ENCODE measurements around the gene SSC4D.
"Not testable (repeated sequence)": the region's sequence is repeated elsewhere in the genome, so short reads cannot be mapped to it uniquely, and the experiment has no call there.

Gene SSC4D

DNA sequence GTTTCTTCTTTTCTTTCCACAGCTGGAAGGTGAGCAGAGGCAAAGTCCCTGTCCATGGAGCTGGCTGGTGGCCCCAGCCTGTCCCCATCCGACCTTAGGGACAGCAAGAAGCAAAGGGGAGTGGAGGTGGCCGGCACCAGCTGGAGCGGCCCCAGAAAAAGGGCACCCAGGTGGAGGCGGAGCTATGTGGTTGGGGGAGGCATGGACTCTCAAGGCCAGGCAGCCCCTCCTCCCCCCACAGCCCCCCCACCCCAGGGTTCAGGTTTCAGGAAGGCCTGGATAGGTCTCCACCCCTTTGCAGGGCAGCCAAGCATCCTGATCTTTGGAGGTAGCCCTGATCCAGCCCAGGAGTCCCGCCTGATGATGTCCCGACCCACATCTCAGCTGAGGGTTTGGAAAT lies at the start of gene SSC4D:
Gene SSC4D, minus strand, starts transcription at position 161 of the 400 bp plus-strand sequence. CDS start 5,258 bp downstream, outside the sequence.
- DNase-seq = no peak

DNA sequence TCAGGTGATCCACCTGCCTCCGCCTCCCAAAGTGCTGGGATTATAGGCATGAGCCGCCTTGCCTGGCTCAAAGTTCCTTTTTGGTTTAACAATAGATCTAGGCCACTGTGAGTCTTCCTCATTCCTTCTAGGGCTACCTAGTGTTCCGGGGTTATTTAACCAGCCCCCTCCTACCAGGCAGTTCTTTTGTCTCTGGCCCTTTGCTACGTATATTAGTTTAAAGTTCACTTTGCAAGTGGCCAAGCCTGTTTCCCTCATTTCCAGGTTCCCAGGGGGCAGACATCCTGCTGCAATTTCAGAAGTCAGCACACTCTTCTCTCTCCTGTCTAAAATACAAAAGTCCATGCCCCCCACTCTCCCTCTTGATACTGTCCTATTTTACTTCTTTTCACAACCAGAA lies 49.0 kb upstream of the SSC4D start:
- not testable (repeated sequence) for DNase-seq

DNA sequence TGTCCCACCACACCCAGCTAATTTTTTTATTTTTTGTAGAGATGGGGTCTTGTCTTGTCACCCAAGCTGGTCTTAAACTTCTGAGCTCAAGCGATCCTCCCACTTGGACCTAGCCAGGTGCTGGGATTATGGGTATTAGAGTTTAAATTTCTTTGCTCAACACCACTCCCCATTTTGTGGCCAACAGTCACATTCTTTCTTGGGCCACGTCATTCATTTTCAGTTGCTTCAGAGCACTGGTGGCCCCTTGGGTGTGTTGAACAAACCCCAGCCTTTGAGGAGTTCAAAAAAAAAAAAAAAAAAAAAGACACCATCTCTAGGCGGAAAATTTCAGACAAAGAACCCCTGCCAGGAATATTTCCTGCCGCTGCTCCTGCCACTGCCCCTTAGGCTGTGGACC lies 47.5 kb upstream of the SSC4D start:
- DNase-seq = not testable (repeated sequence)

DNA sequence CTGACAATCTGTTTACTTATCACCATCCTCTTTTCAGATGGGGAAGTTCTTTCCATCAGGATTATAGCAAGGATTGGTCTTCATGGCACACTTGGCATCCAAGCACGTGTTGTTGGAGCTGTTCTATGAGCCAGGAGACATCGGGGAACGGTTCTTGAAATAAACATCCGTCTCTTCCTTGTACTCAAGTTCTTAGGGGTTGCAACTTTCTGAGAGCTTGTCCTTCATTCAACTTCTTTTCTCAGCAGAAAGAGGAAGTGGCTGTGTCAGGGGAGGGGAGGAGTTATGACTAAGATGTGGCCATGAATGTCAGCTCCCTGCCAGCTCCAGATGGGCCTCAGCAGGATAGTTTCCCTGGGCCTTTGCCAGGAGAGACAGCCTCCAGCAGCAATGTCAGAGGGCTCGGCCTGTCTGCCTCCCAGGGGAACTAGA lies 36.1 kb upstream of the SSC4D start:
- DNase-seq = not testable (repeated sequence)

DNA sequence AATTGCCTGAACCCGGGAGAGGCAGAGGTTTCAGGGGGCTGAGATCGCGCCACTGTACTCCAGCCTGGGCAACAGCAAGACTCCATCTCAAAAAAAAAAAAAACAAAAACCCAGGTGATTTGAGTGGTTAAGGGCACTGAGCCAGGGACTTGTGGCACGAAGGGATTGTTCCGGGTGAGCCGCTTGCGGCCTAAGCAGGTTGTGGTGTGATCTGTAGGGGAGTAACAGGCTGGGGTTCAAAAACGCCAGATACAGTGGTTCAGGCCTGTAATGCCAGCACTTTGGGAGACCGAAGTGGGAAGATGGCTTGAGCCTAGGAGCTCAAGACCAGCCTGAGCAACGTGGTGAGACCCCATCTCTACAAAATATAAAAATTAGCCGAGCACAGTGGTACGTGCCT lies 34.3 kb upstream of the SSC4D start:
- DNase-seq = not testable (repeated sequence)

DNA sequence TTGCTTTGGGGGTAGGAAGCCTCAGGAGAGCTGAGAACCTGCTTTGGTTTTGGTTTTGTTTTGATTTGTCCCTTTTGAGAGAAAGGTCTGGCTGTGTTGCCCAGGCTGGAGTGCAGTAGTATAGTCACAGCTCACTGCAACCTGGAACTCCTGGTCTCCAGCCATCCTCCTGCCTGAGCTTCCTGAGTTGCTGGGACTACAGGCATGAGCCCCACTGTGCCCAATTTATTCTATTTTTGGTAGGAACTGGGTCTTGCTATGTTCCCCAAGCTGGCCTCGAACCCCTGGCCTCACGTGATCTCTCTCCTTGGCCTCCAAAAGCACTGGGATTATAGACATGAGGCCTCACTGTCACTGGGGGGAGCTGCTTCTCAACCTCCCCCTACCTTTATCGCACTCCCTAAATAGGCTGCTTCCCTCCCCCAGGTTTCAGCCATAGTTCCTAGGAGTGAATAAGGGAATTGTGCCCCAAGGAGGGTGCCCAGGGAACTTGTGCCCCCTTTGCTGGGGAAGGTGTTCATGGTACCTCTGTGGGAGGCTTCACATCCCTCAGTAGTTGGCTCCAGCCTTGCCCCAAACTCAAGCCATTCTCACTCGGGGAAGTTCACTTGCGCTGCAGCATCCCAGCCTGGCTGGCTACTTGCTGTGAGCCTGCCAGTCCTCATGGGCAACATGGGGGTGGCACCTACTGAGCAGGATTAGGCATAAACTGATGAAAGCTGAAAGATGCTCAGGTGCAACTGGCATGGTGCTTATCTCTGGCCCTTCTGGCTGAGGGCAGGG lies 33.4 kb upstream of the SSC4D start:
- DNase-seq = not testable (repeated sequence)

DNA sequence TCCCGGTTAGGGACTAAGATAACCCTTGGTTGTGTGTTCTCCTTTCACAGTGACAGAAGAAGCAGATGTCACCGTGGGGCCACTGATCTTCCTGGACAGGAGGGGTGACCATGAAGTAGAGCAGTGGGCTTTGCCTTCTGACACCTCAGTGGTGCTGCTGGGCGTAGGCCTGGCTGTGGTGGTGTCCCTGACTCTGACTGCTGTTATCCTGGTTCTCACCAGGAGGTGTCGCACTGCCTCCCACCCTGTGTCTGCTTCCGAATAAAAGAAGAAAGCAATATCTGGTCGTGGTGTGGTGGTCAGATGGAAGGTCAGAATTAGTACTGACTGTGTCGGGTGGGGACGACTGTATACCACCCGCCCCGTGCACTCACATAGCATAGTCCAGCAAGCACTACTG lies 32.3 kb upstream of the SSC4D start:
- DNase-seq = not testable (repeated sequence)

DNA sequence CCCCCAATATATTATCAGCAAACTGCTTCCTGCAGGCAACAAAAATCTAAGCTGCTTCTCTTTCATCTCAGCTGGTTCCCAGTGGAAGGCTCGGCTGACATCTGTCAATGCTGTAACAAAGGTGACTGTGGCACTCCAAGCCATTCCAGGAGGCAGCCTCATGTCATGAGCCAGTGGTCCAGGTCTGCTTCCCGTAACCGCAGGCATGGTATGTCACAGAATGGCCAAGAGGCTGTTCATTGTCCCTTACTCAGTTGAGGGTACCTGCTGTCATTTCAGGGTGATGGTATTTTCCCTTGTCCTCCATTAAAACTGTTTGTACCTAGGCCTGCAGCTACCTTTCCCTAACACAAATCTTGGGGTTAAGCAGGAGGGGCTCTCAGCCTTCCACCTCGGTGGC lies 30.9 kb upstream of the SSC4D start:
- not testable (repeated sequence) for DNase-seq

DNA sequence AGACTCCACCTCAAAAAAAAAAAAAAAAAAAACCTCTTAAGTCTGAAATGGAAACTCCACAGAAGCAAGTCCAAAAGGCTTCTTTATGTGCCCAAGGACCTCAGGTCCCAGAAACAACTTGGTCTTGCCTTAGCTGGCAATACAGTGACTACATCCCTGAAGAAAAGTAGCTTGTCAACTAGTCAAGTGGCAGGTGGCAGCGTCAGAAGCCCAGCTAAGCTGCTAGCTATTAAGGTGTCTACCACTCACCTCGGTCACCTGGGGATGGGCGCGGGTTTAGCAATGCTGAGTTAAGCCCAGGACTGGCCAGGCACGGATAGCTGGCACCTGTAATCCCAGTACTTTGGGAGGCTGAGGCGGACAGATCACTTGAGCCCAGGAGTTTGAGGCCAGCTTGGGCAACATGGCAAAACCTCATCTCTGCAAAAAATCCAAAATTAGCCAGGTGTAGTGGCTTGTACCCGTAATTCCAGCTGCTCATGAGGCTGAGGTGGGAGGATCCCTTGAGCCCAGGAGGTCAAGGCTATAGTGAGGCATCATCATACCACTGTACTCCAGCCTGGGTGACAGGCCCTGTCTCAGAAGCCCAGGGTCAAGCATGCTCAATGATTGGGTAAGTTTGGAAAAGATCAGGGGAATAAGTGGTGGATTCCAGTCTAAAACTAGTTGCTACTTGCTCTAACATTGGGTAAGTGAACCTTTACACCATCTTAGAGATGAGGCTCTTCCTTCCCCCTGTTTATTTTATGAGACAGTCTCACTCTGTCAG lies 29.8 kb upstream of the SSC4D start:
- DNase-seq = not testable (repeated sequence)

DNA sequence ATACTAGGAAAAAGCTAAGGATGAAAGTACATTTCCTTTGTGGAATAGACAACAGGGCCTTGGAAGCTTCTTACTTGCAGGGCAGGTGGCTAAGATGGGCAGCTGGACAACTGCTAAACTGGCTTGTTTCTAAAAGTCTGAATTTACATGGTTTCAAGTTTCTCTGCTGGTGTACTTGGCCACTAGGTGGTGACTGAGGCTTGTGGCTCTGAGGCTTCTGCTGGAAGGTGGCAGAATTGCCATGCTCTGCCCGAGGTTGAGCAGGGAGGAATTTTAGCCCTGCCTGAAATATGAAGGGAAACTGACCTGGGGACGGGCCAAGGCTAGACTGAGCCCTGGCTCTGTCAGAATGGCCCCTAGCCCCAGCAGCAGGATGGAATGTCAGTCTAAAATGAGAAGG lies 28.4 kb upstream of the SSC4D start:
- DNase-seq = peak; percentile 13

DNA sequence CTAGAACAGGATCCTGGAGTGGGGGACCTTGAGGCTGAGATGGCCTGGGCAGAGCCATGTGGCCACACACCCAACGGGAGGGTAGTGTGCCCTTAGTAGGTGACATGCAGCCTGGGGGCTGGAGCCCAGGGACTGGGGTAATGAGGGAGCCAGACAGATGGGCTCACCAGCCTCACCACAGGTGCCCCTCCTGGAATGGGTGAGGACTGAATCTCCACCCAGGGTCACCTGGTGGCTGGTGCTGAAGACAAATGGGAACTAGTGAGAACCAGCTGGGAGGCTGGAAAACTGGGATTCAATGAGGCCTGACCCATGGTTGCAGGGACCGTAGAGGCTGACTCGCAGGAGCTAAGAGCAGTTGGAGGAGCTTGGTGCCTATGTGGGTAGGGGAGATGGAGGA lies 21.3 kb upstream of the SSC4D start:
- no peak for DNase-seq

DNA sequence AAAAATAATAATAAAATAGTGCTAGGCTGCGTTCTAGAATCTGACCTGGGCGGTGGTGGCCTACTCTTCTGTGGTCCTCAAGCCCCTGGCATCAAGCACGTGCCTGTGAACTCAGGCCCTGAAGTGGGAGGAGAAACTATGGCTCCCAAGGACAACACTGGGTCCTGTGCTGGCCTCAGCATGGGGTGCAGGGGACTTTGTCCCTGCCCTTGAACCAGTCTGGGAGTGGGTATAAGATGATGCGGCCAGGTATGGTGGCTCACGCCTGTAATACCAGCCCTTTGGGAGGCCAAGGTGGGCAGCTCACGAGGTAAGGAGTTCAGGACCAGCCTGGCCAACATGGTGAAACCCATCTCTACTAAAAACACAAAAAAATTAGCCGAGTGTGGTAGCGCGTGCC lies 20.7 kb upstream of the SSC4D start:
- DNase-seq = no peak

DNA sequence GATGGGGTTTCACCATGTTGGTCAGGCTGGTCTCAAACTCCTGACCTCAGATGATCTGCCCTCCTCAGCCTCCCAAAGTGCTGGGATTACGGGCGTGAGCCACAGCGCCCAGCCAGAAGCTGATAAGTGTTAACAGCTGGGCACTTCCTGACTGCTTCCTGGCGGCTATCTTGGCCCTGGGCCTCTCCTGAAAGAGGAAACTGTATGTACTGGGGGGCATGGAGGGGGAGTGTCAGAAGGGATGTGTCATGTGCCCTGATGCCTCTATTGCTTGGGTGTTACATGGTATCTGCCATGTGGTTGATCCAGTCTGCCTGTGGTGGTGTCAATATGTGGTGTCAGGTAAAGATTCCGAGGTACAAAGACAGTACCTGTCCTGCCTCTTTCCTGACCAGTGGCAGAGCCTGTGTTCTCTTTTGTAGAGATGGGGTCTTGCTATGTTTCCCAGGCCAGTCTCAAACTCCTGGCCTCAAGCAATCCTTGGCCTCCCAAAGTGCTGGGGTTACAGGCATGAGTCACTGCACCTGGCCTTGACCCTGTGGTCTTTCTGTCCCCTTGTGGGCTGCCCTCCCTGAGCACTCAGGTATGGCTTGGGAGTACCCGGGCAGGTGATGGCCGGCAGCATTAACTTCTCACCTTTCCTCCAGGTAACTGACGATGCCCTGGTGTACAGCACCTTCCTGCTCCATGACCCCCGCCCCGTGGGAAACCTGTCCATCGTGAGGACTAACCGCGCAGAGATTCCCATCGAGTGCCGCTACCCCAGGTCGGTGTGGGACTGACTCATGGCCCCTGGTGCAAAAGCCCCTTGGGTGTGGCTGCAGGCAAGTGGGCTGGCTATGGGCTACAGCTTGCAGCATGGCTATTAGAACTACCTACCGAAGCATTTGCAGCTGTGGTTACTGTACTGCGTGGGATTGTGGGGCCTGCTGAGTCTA lies 19.6 kb upstream of the SSC4D start:
- no peak for DNase-seq

DNA sequence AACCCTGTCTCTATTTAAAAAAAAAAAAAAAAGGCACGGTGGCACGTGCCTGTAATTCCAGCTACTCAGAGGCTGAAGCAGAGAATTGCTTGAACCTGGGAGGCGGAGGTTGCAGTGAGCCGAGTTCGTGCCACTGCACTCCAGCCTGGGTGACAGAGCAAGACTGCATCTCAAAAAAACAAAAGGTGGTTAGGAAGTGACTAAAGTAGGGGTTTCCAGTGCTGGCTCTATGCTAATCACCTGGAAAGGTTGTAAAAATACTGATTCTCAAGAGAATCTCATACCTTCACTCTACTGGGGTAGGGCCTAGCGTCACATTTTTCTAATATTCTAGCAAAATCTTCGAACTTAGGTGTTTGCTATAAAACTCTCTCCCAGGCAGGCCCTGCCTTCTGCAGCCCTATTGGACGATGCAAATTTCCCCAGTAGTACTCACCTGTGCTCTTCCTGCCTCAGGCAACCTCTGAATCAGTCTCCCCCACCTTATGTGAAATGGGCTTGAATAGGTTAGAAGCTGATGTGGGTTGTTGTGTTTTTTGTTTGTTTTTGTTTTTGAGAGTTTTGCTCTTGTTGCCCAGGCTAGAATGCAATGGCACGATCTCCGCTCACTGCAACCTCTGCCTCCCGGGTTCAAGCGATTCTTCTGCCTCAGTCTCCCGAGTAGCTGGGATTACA lies 18.8 kb upstream of the SSC4D start:
- DNase-seq = no peak

DNA sequence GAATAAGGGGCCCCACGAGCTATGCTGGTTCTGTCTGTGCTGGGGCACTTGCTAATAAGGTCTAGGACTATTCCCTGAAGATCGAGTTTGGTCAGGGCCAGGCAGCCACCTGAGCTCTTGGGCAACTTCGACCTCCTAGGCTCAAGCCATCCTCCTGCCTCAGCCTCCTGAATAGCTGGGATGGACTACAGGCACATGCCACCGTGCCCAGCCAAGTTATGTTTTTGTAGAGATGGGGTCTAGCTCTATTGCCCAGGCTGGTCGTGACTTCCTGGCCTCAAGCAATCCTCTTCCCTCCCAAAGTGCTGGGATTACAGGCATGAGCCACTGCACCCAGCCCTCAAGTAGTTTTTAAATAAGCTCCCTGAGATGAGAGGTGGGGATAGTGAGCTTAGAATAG lies 18.1 kb upstream of the SSC4D start:
- no peak for DNase-seq

DNA sequence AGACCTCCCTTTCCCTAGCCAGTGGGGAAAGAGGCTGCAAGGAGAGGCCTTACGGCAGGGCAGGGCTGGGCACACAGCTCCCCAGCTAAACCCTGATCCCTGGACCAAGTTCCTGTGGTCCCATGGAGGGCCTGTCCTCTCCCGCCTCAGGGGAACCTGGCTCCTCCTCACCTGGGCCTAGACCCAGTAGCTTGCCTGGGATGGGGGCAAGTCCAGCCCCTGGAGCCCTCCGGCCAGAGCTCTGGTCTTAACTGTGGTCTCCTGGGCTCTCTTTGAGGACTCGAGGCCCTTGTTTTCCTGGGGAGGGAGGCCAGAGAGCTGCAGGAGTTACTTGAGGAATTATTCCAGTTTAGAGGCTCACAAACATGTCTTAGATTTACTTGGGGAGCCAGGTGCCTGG lies 16.7 kb upstream of the SSC4D start:
- DNase-seq = no peak

DNA sequence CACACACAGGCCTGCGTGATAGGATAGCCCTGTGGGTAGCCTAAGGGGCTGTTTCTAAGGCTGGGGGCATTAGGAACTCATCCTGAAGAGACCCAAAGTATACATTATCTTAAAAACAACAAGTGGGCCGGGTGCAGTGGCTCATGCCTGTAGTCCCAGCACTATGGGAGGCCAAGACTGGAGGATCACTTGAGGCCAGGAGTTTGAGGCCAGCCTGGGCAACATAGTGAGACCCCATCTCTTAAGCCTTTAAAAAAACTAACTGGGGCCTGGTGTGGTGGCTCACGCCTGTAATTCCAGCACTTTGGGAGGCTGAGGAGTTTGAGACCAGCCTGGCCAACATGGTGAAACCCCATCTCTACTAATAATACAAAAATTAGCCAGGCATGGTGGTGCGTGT lies 16.1 kb upstream of the SSC4D start:
- DNase-seq = not testable (repeated sequence)

DNA sequence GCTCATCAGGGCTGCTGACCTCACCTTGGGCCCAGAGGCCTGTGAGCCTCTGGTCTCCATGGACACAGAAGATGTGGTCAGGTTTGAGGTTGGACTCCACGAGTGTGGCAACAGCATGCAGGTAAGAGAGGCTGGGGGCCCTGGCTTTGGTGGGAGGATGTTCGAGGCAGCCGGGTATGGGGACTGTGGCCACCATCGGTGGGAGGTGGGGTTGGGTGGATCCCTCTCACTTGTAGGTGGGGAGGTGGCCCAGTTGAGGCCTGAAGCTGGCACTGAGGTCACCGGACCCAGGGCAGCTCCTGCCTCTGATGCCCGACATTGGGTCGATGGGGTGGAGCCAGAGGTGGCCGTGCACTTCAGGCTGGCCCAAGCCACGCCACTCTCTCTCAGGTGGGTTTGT lies 15.7 kb upstream of the SSC4D start:
- no peak for DNase-seq

DNA sequence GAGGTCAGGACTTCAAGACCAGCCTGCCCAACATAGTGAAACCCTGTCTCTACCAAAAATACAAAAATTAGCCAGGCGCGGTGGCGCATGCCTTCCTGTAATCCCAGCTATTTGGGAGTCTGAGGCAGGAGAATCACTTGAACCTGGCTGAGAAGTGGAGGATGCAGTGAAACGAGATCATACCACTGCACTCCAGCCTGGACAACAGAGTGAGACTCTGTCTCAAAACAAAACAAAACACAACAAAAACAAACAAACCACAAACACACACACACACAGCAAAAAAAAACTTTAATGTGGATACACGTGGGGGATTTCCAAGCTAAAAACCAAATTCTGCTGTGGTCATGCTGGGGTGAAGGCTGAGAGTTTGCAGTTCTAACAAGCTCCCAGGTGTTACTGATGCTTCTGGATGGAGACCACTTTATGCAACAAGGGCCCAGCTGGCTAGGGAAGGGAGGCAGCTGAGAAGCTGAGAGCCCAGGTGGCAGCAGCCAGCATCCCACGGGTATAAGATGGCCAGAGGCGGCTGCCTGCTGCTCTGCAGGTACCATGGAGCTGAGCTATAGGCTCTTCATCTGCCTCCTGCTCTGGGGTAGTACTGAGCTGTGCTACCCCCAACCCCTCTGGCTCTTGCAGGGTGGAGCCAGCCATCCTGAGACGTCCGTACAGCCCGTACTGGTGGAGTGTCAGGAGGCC lies 15.1 kb upstream of the SSC4D start, which contains the start of gene ZP3:
Gene ZP3, plus strand, starts transcription at position 538 of the 699 bp plus-strand sequence. Its CDS starts 15 bp downstream, at position 553.
- DNase-seq = no peak

DNA sequence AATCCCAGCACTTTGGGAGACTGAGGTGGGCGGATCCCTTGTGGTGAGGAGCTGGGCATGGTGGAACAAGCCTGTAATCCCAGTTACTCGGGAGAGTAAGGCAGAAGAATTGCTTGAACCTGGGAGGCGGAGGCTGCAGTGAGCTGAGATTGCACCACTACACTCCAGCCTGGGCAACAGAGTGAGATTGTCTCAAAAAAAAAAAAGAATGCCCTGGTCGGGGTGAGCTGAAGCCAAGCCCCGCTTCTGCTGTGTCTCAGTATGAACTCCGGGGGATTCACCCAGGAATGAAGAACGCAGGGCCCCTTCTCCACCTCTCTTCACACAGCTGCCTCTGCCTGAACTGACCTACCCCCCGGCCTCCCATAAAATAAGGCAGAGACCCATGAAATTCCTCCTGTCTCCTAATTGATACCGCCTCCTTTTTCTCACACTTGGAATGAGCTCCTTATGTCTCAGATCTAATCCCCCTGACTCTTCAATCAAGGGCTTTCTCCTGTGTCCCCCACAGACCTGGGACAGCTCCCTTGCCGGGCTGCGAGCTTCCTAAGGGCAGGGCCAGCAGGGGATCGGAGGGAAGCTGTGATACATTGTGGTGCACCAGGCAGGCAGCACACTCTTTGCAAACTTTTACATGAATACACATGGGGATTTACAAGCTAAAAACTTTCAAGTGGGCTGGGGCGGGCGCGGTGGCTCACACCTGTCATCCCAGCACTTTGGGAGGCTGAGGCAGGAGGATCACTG lies 14.3 kb upstream of the SSC4D start:
- no peak for DNase-seq

DNA sequence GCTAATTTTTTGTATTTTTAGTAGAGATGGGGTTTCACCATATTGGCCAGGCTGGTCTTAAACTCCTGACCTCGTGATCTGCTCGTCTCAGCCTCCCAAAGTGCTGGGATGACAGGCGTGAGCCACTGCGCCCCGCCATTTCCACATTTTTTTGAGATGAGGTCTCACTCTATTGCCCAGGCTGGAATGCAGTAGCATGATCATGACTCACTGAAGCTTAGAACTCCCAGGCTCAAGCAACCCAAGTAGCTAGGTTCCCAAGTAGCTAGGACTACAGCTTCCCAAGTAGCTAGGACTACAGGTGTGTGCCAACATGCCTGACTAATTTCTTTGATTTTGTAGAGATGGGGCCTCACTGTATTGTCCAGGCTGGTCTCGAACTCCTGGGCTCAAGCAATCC lies 11.6 kb upstream of the SSC4D start:
- DNase-seq = not testable (repeated sequence)

All from NCI-H1048 (cell line).